ENCODE measurements around the gene FIGNL2. TPM values are rescaled to one million over a fixed set of nuclear protein-coding genes. Genes with fewer than 3 reads are reported as not detected.

Gene FIGNL2
- total and polyA plus RNA-seq, 2 experiments from 2014 or later: 1.1 to 5.2 TPM

GRCh38 chr12:51862947-51863346, 14.4 kb upstream of the FIGNL2 start (continued):
- TF ChIP-seq ZNF462 (CRISPR knock-in tag; IDR thresholded peaks at IDR 0.05): no peak
- no peak; the same call in 1 of the 2 replicates for TF ChIP-seq POLR2AphosphoS5 (IDR thresholded peaks at IDR 0.05; ENCODE audit: low read depth)
- no peak for TF ChIP-seq EZH2 (IDR thresholded peaks at IDR 0.05; ENCODE audit: low read depth, unreplicated experiment)
- TF ChIP-seq NANOG (IDR thresholded peaks at IDR 0.05; ENCODE audit: borderline replicate concordance): no peak
- TF ChIP-seq STAT1 (IDR thresholded peaks at IDR 0.05; ENCODE audit: unreplicated experiment): no peak
- no peak for TF ChIP-seq CTCF (conservative IDR thresholded peaks at IDR 0.05; ENCODE audit: low read depth in 2 of 2)
- no peak for TF ChIP-seq CREB1 (CRISPR knock-in tag; IDR thresholded peaks at IDR 0.05; ENCODE audit: low read depth)

GRCh38 chr12:51860986-51861385, 12.5 kb upstream of the FIGNL2 start:
- no peaks in the 10 kb centered on the region for H3K79me2 ChIP-seq (replicated peaks; ENCODE audit: insufficient read depth)
- H3K36me3 ChIP-seq (ENCODE audit: insufficient read depth): no peaks in the 10 kb centered on the region
- H3K27ac Mint-ChIP-seq: no peak overlapping the region
- no peak for TF ChIP-seq CTCF (conservative IDR thresholded peaks at IDR 0.05; ENCODE audit: low read depth in 2 of 2)

More at GRCh38 chr12:51860986-51861385, 12.5 kb upstream of the FIGNL2 start:
- Mint-ChIP-seq H3K4me3 (no peak overlapping the region), H3K9me3 (no peaks in the 10 kb centered on the region; the same call in 2 of the 3 replicates), H3K4me1 (peaks cover 44% of the 10 kb centered on the region), H3K36me3 (ENCODE audit: low read depth) (no peaks in the 10 kb centered on the region), H3K27me3 (ENCODE audit: insufficient read depth, low read depth, poor library complexity) (peaks cover 27% of the 10 kb centered on the region)
- ATAC-seq (no peak), DNase-seq (ENCODE audit: low spot score) (no peak)
- Histone ChIP-seq H3K4me2 (no peak overlapping the region), H4K20me1 (replicated peaks; ENCODE audit: insufficient read depth) (no peaks in the 10 kb centered on the region), H3K4me1 (ENCODE audit: insufficient read depth) (peaks cover 49% of the 10 kb centered on the region), H3K27ac (ENCODE audit: low read depth) (no peak overlapping the region), H3K9me2 (ENCODE audit: insufficient read depth) (no peaks in the 10 kb centered on the region), H2AFZ (no peak overlapping the region), H3K4me3 (no peak overlapping the region), H3K27me3 (ENCODE audit: insufficient read depth) (peaks cover 23% of the 10 kb centered on the region), H3F3A (replicated peaks; ENCODE audit: low read depth) (peaks cover 36% of the 10 kb centered on the region)
